UCSD-AML1 (cell line): ENCODE measurements around the gene MYO3B.

Experiments used
- DNase-seq: peaks from one replicate; lab custom pipeline; 2025; ENCODE audit not compliant: unreplicated experiment; lab: John Stamatoyannopoulos, UW

MYO3B gene

GRCh38 chr2:170162271-170162632 is 15.7 kb upstream of the MYO3B start:
- no peak for DNase-seq

GRCh38 chr2:170163411-170164065 is 14.4 kb upstream of the MYO3B start:
- DNase-seq = no peak

GRCh38 chr2:170165129-170165528 is 12.8 kb upstream of the MYO3B start:
- DNase-seq = no peak

- DNase-seq = no peak
Observed at GRCh38 chr2:170166735-170167134, 11.2 kb upstream of the MYO3B start.

GRCh38 chr2:170170281-170171040 is 7.5 kb upstream of the MYO3B start:
- DNase-seq = no peak

DNA sequence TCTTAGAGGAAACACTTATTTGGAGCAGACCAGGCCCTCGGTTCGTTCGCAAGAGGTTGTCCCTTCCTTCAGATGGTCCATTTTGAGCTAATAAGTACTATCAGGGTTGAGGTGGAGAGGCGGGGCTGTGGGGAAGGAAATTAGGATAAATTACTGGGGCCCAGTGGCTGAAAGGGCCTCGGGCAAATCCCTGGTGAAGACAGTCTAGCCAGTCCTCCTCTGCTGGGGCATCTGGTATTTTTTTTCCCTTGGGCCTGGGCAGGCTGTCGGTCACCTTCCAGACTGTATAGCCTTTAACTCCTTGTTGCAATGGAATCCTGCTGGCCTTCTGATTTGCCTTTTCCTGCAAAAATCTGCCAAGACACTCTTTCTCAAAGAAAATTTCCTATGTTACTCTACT is 1.7 kb upstream of the MYO3B start:
- no peak for DNase-seq

GRCh38 chr2:170180031-170180566 is 2.2 kb downstream of the MYO3B start:
- no peak for DNase-seq

- DNase-seq = no peak
Observed at GRCh38 chr2:170181602-170182001, 3.7 kb downstream of the MYO3B start.

- DNase-seq = no peak
Observed at GRCh38 chr2:170185319-170185718, 7.4 kb downstream of the MYO3B start.

- DNase-seq = no peak
Observed at GRCh38 chr2:170189757-170190156, 11.8 kb downstream of the MYO3B start.

GRCh38 chr2:170190172-170190571 is 12.2 kb downstream of the MYO3B start:
- DNase-seq = no peak

DNA sequence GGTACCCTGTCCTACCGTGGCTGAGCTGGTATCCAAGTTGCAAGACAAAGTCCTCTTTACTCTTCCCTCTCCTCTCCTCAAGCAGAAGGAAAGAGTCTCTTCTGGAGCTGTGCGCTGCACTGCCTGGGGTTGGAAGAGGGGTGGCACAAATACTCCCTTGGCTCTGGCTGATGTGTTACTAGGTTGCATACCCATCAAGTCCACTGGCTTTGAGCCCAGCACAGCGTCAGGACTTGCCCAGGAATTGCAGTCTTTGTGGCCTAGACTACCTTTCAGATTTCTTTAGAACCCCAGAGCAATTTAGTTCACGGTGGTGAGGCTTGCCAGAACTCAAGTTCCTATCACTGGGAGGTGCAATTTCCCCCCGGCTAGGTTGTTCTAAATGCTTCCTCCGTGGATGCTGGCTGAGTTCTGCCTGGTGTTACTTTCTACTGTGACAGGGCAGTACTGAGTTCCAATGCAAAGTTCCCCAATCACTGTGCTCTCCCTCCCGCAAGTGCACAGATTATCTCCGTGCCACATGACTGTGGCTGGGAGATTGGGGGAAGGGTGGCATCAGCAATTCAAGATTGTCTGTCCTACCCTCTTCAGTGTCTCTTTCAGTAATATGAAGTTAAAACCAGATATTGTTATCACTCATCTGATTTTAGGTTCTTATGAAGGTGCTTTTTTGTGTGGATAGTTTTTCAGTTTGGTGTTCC is 13.4 kb downstream of the MYO3B start:
- DNase-seq = no peak

GRCh38 chr2:170196963-170197362 is 19.0 kb downstream of the MYO3B start:
- no peak for DNase-seq

GRCh38 chr2:170201275-170201674 is 23.3 kb downstream of the MYO3B start:
- DNase-seq = no peak

DNA sequence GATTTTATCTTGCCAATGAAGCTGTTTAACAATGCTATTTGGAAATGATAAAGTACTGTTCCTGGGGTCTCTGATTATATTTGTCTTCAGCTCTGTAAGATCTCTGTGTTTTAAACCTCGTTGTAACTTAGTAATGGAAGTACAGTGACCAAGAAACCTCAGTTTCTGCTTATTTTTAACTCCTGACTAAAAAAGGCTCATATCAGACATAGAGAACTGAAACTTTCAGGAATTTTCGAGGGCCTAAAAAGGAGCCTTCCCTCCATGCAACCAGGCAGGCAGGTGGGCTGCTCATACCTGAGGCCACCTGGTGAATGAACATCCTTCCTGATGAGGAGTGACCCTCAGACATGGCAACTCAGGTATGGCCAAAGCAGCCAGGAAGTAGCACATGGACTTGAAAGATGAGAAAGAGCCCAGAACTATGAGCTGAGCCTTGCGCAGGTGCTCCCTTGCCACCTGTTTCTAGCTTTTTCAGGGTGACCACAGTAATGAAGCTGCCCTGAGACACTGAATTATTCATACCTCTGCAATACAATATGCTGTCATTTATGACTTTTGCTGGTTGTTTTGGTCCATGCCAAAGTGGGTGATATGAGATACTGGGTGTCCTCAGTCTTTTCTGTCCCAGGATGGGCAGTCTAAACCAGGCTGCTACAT is 23.9 kb downstream of the MYO3B start:
- DNase-seq = no peak

GRCh38 chr2:170202437-170202836 is 24.5 kb downstream of the MYO3B start:
- DNase-seq = no peak

DNA sequence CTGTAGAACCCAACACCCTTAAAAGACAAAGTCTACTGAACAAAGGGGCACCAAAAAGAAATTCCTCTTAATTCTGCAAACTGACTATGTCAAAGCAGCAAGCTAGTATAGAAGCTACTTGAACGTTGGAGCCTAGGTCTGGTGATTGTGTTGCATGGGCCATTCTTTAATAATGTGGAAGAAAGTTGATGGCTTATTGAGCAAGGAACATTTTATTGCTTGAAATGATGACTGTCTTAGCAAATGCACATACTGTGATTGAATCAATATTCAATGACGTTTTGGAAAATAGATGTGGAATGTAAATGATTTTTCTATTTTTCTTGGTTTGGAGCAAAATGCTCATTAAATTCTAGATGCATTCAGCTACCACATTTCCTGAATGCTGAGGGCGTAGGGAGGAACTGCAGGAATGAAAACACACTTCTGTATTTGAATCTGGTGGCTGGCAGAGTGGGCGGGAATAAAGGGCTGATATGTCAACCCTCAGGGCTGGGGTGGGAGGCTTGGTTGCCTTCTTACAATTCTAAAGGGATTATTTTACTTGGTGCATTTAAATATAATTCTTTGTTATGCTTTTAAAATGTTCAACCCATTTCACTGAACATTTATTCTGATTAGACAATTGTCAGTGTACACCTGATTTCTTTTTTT is 26.5 kb downstream of the MYO3B start:
- no peak for DNase-seq

DNA sequence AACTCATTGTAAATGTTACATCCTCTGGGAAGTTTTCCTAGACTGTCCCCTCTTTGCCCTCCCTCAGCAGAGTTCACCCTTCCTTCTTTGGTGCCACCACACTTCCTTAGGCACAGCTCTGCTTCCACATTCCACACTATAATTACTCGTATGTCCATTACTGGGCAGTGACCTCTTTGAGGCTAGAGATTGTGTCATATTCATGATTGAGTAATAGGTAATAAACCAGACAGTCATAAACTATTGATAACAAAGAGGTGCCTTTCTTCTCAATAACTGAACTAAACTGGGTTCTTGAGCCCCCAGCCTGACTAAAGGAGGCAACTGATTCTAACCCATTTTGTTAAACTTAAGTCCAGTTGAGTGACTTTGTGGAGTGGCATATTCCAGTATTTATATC is 28.3 kb downstream of the MYO3B start:
- no peak for DNase-seq

GRCh38 chr2:170206805-170207407 is 29.0 kb downstream of the MYO3B start:
- DNase-seq = no peak

- no peak for DNase-seq
Observed at GRCh38 chr2:170207901-170208300, 30.0 kb downstream of the MYO3B start.
